ENCODE measurements around the gene CYP4F12. TPM values are rescaled to one million over a fixed set of nuclear protein-coding genes. Genes with fewer than 3 reads are reported as not detected.

The CYP4F12 gene
- total and polyA plus RNA-seq, 2 donors (not counting 3 experiments of a cell fraction or from before 2014, with no cell fraction given), result not detected

DNA sequence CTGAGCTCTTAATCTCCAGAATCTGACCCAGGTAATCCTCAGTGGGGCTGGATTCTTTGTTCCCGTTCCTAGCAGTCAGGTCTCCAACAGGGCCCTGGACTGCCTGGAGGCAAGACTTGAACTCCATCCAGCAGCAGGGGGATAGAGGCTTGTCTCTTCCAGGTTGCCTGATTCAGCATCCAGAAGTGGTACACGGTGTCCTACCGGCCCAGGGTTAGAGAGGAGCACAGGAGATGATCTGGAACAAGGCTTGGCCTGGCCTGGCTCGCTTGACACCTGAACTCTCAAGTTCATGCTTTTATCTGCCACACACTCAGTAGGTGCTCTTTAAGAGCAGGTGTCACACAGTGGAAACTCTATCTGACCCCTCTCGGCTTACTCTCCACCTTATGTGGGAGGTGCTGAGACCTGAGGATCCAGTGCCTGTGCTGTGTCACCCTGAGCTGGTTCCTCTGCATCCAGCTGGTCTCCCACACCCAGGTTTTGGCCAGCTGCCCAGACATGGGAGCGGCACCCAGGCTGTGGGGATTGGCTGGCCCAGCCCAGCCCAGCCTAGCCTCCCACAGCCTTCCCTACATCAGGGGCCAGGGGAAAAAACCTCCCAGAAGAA lies 32.5 kb upstream of the CYP4F12 start, which contains the start of gene CYP4F3:
Gene CYP4F3, plus strand, starts transcription at position 604 of the 610 bp plus-strand sequence. CDS start 519 bp downstream, outside the sequence.
- dilution Hi-C loops (cut with MboI; ENCODE audit: extremely low pct_ligation_motif_present, low sequenced_read_pairs) (no loop called here), intact Hi-C loops (cut with micrococcal nuclease) (no loop called here)
- TF ChIP-seq, protein P1, sequence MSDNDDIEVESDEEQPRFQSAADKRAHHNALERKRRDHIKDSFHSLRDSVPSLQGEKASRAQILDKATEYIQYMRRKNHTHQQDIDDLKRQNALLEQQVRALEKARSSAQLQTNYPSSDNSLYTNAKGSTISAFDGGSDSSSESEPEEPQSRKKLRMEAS (IDR thresholded peaks at IDR 0.05; ENCODE audit: insufficient read depth, insufficient read length), result no peak
- TF ChIP-seq GATA2 (IDR thresholded peaks at IDR 0.05; ENCODE audit: insufficient read depth, insufficient read length, low read depth, low read length) (no peak), MYC (IDR thresholded peaks at IDR 0.05; ENCODE audit: low read depth, low read length) (no peak), JUN (IDR thresholded peaks at IDR 0.05; ENCODE audit: borderline replicate concordance, insufficient read depth, insufficient read length, low read depth) (no peak), FOS (IDR thresholded peaks at IDR 0.05; ENCODE audit: borderline replicate concordance, insufficient read depth, low read length) (no peak), POLR2A (IDR thresholded peaks at IDR 0.05; ENCODE audit: low read depth, low read length) (no peak), POLR2AphosphoS5 (IDR thresholded peaks at IDR 0.05; ENCODE audit: insufficient read depth, low read depth, low read length) (no peak), EZH2 (IDR thresholded peaks at IDR 0.05; ENCODE audit: borderline replicate concordance, low read depth, low read length, severe bottlenecking) (no peak)
- TF ChIP-seq, protein P2, sequence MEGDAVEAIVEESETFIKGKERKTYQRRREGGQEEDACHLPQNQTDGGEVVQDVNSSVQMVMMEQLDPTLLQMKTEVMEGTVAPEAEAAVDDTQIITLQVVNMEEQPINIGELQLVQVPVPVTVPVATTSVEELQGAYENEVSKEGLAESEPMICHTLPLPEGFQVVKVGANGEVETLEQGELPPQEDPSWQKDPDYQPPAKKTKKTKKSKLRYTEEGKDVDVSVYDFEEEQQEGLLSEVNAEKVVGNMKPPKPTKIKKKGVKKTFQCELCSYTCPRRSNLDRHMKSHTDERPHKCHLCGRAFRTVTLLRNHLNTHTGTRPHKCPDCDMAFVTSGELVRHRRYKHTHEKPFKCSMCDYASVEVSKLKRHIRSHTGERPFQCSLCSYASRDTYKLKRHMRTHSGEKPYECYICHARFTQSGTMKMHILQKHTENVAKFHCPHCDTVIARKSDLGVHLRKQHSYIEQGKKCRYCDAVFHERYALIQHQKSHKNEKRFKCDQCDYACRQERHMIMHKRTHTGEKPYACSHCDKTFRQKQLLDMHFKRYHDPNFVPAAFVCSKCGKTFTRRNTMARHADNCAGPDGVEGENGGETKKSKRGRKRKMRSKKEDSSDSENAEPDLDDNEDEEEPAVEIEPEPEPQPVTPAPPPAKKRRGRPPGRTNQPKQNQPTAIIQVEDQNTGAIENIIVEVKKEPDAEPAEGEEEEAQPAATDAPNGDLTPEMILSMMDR (IDR thresholded peaks at IDR 0.05; ENCODE audit: extremely low read depth in 1 of 2, insufficient read depth in 1 of 2, low read depth in 1 of 2, low read length in 2 of 2), result no peak
- Histone ChIP-seq H3K4me3 (replicated peaks in 1 of 3; ENCODE audit: insufficient read depth in 1 of 3, low read depth in 1 of 3, low read length in 3 of 3) (no peak within 1 kb of the TSS), H3K4me1 (ENCODE audit: control insufficient read depth, extremely low read depth, insufficient read depth, low read length) (no peaks in the 10 kb centered on the region), H3K27me3 (ENCODE audit: control insufficient read depth in 2 of 2, insufficient read depth in 2 of 2, low read length in 2 of 2) (no peaks in the 10 kb centered on the region), H3K27ac (ENCODE audit: insufficient read depth, low read depth, low read length) (no peak within 1 kb of the TSS), H3K9me1 (replicated peaks; ENCODE audit: control insufficient read depth, extremely low read depth, insufficient read depth, low read length) (no peaks in the 10 kb centered on the region), H3K4me2 (ENCODE audit: insufficient read depth, low read length) (no peak within 1 kb of the TSS), H3K9me3 (replicated peaks; ENCODE audit: control insufficient read depth, insufficient read depth, low read length) (no peaks in the 10 kb centered on the region), H3K9ac (replicated peaks; ENCODE audit: extremely low read depth, insufficient read depth, low read length) (no peak within 1 kb of the TSS), H3K79me2 (ENCODE audit: control insufficient read depth, insufficient read depth, low read length) (no peaks in the 10 kb centered on the region), H3K36me3 (ENCODE audit: control insufficient read depth in 2 of 2, extremely low read depth in 1 of 2, insufficient read depth in 2 of 2, low read length in 2 of 2) (no peaks in the 10 kb centered on the region), H4K20me1 (replicated peaks; ENCODE audit: control insufficient read depth, extremely low read depth, insufficient read depth, low read length) (no peaks in the 10 kb centered on the region), H2AFZ (ENCODE audit: low read depth, low read length) (no peak within 1 kb of the TSS)
- ChIA-PET POLR2A (no interaction called here), CTCF (no interaction called here)
- no TSS peak for BruUV-seq (replicated peaks)
- no peak for DNase-seq (ENCODE audit: low read depth, low spot score)
- FAIRE-seq, result no peak
